Activated T-helper 1 cell treated with anti-CD3 and anti-CD28 coated beads, Interleukin-12 subunit alpha, Interleukin-12 subunit beta, Interleukin-2, Interleukin-4 antibody, amounts not matched to agents 30 ng/mL and 10 ng/mL and 1 ng/mL, durations not matched to agents 14 hours and 24 hours and 36 hours (primary cell): Measurements from ENCODE around the gene CPT1B. TPM values are rescaled to one million over a fixed set of nuclear protein-coding genes. Genes with fewer than 3 reads are reported as not detected.

Experiments used
- DNase-seq: peaks from one replicate; pipeline ENCODE4 v3.0.0; 2021; ENCODE audit warnings: low spot score
- H3K27ac Mint-ChIP-seq: one replicate; pipeline ENCODE4 v1.8.0; 2021; ENCODE audit warnings: mild to moderate bottlenecking, mixed read lengths
- H3K27me3 Mint-ChIP-seq: one replicate; pipeline ENCODE4 v1.8.0; 2022; ENCODE audit warnings: mild to moderate bottlenecking, moderate library complexity, mixed read lengths; ENCODE audit not compliant: insufficient read depth
- H3K36me3 Mint-ChIP-seq: one replicate; pipeline ENCODE4 v1.8.0; 2021; ENCODE audit warnings: low read depth, mixed read lengths
- H3K4me1 Mint-ChIP-seq: one replicate; pipeline ENCODE4 v1.8.0; 2021; ENCODE audit warnings: low read depth, mixed read lengths
- H3K4me3 Mint-ChIP-seq: one replicate; pipeline ENCODE4 v1.8.0; 2021; ENCODE audit warnings: mild to moderate bottlenecking, moderate library complexity, mixed read lengths
- H3K9me3 Mint-ChIP-seq: one replicate; pipeline ENCODE4 v1.8.0; 2021; ENCODE audit warnings: mixed read lengths
- intact Hi-C: fragments of 100-400 bp; cut with micrococcal nuclease; formaldehyde crosslinking; loops from one replicate; pipeline ENCODE4 v1.15.1; 2024
- total RNA-seq: library from RNA; stranded (reverse); gene quantifications from 2 replicates; pipeline ENCODE4 v1.2.3, GENCODE V29; 2022

CPT1B gene
- total RNA-seq, 1 donor from 2014 or later = 68.2 TPM

DNA sequence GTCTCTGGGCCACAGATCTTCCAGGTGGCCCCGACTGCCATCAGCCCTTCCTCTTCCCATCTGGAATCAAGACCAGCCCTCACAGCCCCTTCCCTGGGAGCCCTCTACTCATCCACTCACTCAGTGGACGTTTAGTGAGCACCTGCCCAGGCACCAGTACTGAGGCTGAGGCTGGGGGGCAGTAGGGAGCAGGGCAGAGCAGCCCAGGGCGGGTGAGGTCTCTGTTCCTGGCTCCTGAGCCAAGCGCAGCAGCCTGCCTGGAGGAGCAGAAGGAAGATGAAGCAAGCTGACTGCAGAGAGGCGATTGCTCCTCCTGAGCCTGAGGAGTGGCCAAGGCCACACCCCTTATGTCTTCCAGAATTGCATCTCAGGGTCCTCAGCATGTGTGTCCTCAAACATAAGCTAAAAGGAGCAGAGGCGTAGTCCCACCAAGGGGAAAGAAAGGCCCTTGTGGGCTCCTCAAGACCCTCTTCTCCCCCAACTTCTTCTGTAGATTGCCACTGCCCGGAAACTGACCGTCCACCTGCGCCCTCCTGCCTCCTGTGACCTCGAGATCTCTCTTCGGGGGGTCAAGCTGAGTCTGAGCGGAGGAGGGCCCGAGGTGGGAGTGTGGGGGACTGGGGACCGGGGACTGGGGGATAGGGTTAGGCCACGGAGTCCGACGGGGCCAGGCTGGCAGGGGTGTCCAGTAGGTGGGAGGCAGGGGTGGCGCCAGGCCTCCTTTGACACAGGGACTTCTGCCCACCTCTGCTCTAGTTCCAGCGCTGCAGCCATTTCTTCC, 28.1 kb upstream of the CPT1B start:
- DNase-seq = no peak
- Mint-ChIP-seq H3K4me1 (no peaks in the 10 kb centered on the region), H3K27me3 (peaks cover 31% of the 10 kb centered on the region), H3K9me3 (no peaks in the 10 kb centered on the region), H3K4me3 (no peak overlapping the region), H3K36me3 (no peaks in the 10 kb centered on the region), H3K27ac (no peak overlapping the region)
- intact Hi-C loops = no loop called here

DNA sequence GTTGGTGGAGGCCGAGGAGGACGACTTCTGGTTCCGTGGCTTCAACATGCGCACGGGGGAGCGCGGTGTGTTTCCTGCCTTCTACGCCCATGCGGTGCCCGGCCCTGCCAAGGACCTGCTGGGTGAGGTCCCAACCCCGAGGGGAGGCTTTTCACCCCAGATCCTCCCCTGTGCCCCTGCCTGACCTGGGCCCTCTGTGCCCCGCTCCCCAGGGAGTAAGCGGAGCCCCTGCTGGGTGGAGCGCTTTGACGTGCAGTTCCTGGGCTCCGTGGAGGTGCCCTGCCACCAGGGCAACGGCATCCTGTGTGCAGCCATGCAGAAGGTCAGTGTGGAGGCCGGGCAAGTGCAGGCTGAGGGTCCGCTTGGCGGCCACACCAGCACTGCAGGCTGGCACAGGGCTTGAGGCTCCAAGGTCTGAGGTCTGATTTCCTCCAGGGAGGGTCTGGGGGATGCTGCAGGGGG, 27.4 kb upstream of the CPT1B start:
- H3K27ac Mint-ChIP-seq = no peak overlapping the region
- H3K9me3 Mint-ChIP-seq = no peaks in the 10 kb centered on the region
- H3K27me3 Mint-ChIP-seq = peaks cover 31% of the 10 kb centered on the region
- H3K4me1 Mint-ChIP-seq = no peaks in the 10 kb centered on the region
- H3K36me3 Mint-ChIP-seq = no peaks in the 10 kb centered on the region
- no peak overlapping the region for H3K4me3 Mint-ChIP-seq
- DNase-seq = no peak
- intact Hi-C loops = no loop called here

DNA sequence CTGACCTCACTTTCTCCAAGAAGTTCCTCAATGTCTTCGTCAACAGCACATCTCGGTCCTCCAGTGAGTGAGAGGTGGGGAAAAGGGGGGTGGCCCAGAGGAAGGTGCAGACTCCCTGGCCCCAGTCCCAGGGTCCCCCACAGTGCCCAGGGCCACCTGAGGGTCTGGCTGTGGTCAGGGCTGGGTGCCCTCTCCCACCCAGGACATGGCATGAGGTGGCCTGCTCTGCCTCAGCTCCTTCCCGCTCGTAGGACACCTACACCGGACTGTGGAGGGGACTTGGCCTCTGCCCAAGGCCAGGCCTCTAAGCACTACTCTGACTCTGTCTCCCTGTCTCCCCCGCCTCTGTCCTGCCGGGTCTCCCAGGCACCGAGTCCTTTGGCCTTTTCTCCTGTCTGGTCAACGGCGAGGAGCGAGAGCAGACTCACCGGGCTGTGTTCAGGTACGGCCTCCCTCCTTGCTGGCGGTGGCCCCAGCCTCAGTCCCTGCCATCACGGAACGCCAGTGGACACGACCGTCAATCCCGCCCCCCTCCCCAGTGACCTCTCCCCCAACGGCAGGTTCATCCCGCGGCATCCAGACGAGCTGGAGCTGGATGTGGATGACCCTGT, 26.9 kb upstream of the CPT1B start:
- no peak for DNase-seq
- Mint-ChIP-seq H3K9me3 (no peaks in the 10 kb centered on the region), H3K36me3 (no peaks in the 10 kb centered on the region), H3K4me1 (no peaks in the 10 kb centered on the region), H3K27me3 (peaks cover 31% of the 10 kb centered on the region), H3K27ac (no peak overlapping the region), H3K4me3 (no peak overlapping the region)
- intact Hi-C loops = no loop called here

DNA sequence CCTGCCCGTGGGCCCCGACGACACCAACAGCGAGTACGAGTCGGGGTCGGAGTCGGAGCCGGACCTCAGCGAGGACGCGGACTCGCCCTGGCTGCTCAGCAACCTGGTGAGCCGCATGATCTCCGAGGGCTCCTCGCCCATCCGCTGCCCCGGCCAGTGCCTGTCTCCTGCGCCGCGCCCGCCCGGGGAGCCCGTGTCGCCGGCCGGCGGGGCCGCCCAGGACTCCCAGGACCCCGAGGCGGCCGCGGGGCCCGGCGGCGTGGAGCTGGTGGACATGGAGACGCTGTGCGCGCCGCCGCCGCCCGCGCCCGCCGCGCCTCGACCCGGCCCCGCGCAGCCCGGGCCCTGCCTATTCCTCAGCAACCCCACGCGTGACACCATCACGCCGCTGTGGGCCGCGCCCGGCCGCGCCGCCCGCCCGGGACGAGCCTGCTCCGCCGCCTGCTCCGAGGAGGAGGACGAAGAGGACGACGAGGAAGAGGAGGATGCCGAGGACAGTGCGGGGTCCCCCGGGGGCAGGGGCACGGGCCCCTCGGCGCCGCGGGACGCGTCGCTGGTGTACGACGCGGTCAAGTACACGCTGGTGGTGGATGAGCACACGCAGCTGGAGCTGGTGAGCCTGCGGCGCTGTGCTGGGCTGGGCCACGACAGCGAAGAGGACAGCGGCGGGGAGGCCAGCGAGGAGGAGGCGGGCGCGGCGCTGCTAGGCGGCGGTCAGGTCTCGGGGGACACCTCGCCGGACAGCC, 26.2 kb upstream of the CPT1B start:
- no peak for DNase-seq
- intact Hi-C loops = no loop called here
- no peaks in the 10 kb centered on the region for H3K9me3 Mint-ChIP-seq
- no peaks in the 10 kb centered on the region for H3K4me1 Mint-ChIP-seq
- no peak overlapping the region for H3K27ac Mint-ChIP-seq
- peaks cover 4% of the 10 kb centered on the region for H3K36me3 Mint-ChIP-seq
- H3K27me3 Mint-ChIP-seq = peaks cover 36% of the 10 kb centered on the region
- H3K4me3 Mint-ChIP-seq = no peak overlapping the region

DNA sequence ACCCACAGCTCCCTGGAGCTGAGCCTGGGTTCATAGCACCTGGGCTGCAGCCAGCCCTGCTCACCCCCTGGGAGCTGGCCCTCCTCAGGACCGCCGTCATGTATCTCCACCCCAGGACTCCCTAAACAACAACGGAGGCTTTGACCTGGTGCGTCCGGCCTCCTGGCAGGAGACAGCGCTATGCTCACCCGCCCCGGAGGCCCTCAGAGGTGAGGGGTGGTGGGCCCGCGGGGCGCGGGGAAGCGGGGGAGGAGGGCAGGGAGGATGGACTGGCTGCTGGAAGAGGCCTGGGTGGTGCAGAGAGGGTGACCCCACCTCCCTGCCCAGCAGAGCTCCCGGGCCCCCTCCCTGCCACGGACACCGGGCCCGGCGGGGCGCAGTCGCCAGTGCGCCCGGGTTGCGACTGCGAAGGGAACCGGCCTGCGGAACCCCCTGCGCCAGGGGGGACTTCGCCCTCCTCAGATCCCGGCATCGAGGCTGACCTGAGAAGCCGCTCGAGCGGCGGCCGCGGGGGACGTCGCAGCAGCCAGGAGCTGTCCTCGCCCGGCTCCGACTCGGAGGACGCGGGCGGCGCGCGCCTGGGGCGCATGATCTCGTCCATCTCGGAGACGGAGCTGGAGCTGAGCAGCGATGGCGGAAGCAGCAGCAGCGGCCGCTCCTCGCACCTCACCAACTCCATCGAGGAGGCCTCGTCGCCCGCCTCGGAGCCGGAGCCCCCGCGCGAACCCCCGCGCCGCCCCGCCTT, 25.5 kb upstream of the CPT1B start:
- H3K27ac Mint-ChIP-seq = no peak overlapping the region
- no peak overlapping the region for H3K4me3 Mint-ChIP-seq
- no peaks in the 10 kb centered on the region for H3K4me1 Mint-ChIP-seq
- H3K27me3 Mint-ChIP-seq = peaks cover 38% of the 10 kb centered on the region
- no peaks in the 10 kb centered on the region for H3K9me3 Mint-ChIP-seq
- peaks cover 4% of the 10 kb centered on the region for H3K36me3 Mint-ChIP-seq
- no peak for DNase-seq
- intact Hi-C loops = no loop called here

DNA sequence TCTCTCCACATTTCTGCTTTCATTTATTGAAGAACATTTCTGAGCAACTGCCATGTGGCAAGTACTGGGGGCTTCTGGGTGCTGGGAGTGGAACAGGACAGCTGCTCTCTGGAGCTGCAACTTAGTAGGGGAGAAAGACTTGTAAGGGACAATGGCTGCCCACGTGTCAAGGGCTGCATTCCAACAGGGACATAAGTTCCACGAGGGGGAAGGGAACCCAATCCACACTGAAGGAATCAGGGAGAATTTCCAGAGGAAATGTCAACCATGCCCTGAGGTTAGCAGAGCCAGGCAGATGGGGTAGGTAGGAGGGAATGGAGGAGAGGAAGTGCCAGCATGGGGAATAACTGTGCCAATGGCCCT, 24.1 kb upstream of the CPT1B start:
- Mint-ChIP-seq H3K27me3 (peaks cover 43% of the 10 kb centered on the region), H3K4me3 (peak overlapping the region; percentile 52), H3K36me3 (peaks cover 4% of the 10 kb centered on the region), H3K9me3 (no peaks in the 10 kb centered on the region), H3K4me1 (no peaks in the 10 kb centered on the region), H3K27ac (no peak overlapping the region)
- intact Hi-C loops = no loop called here
- DNase-seq = no peak

DNA sequence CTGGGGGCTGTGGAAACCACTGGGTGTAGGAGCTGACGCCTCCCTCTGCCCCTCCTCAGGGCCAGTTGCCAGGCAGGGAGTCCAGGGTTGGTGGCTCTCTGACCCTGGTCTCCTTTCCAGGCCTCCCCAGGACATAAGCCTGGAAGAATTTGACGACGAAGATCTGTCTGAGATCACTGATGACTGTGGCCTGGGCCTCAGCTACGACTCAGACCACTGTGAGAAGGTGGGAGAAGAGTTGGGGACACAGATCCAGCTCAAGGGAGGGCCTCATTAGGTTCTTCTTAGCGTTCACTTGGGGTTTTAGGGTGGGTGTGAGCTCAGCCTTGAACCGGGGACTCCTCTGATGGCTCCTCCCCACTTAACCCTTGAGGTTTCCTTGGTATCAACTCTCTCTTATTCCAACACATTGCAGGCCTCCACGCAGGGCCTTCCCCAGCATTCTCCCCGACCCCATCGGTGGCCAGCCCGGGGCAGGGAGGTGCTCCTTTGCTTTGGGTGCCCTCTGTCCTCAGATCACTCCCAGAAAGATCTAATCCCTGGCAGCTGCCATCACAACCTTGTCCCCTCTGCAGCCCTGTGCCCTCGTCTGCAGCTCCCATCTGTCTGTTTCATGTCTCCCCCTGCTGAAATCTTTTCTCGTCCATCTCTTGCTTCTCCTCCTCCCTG, 23.6 kb upstream of the CPT1B start:
- no peaks in the 10 kb centered on the region for H3K4me1 Mint-ChIP-seq
- no peak overlapping the region for H3K27ac Mint-ChIP-seq
- H3K9me3 Mint-ChIP-seq = no peaks in the 10 kb centered on the region
- peaks cover 40% of the 10 kb centered on the region for H3K27me3 Mint-ChIP-seq
- peak overlapping the region; percentile 52 for H3K4me3 Mint-ChIP-seq
- H3K36me3 Mint-ChIP-seq = peaks cover 4% of the 10 kb centered on the region
- DNase-seq = no peak
- intact Hi-C loops = no loop called here

DNA sequence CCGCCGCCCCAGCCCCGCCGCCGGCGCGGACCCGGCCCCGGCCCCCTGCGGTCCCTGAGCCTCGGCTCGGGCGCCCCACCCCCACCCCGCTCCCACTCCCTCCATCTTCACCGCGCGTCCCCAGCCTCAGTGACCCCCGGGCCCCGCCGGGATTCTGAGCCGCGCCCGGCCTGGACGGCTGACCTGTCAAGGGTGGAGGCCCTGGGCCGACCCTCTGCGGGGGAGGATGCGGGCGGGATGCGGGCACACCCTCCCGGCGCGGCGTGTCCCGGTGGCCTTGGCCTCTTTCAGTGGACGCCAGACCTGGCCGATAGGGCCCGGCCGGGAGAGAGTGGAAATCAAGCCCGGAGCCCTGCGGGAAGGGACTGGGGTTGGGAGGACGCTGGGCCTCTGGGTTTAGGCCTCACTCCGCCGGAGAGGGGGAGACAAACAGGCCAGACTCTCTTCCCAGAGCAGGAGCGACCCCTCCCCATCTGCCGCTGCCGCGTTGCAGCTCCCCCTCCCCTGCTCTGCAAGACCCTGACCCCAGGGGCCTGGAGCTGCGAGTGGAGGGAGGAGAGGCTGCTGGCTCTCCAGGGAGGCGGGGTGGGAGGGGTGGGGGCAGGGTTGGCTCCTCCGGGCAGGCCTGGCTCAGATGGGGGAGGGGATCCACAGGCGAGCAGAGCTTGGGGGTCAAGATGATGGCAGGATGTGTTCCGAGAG, 22.9 kb upstream of the CPT1B start:
- no peaks in the 10 kb centered on the region for H3K9me3 Mint-ChIP-seq
- peaks cover 4% of the 10 kb centered on the region for H3K36me3 Mint-ChIP-seq
- peaks cover 36% of the 10 kb centered on the region for H3K27me3 Mint-ChIP-seq
- no peak overlapping the region for H3K27ac Mint-ChIP-seq
- intact Hi-C loops = no loop called here
- H3K4me1 Mint-ChIP-seq = no peaks in the 10 kb centered on the region
- H3K4me3 Mint-ChIP-seq = peak overlapping the region; percentile 52
- no peak for DNase-seq

DNA sequence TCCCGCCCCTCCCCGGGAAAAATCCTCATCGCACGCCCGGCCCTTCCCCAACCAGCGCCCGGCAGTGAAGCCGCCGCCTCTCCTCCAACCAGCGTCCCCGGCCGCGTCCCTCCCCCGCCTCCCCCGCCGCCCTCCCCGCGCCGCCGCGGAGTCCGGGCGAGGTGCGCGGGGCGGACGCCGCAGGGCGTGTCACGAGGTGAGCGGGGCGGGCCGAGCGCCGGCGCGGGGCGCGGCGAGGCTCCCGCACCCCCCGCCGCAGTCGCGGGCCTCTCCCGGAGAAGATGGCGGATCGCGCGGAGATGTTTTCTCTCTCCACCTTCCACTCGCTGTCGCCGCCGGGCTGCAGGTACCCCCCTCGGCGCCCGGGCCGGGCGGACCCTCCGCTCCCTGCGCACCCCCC, 22.3 kb upstream of the CPT1B start, which contains the start of gene MAPK8IP2:
TSS of gene MAPK8IP2 (plus strand) at position 256 of the 400 bp plus-strand sequence. CDS start at position 282, 26 bp downstream.
- peak within 1 kb of the TSS; percentile 52 for H3K4me3 Mint-ChIP-seq
- H3K27ac Mint-ChIP-seq = no peak within 1 kb of the TSS
- DNase-seq = no peak

DNA sequence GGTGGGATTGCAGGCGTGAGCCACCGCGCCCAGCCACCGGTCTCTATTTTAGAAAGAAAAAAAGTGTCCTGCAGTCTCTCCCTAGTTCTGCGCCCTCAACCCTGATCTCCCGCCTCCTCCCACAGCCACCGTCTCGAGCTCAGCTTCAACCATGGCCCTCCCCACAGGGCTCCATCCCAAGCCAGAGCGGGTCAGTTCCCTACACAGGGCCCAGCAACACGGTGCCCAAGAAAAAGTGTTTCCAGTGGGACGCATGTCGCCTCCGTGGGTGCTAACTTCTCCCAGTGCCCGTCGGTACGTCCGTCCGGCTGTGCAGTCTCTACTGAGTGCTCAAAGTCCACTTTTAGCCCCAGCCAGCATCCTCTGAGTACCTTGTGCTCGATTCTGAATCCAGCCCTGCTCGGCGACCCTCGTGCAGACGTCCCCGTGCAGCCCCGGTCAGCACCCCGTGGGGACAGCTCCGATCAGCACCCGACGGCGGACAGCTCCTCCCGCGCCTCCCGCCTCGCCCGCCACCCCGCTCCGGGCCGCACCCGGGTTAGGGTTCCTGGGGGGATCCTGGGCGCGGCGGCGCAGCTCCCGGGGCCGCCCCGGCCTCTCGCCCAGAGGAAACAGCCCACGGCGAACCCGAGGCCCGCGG, 21.7 kb upstream of the CPT1B start:
- intact Hi-C loops = no loop called here
- Mint-ChIP-seq H3K27ac (no peak overlapping the region), H3K4me3 (peak overlapping the region; percentile 25), H3K27me3 (peaks cover 36% of the 10 kb centered on the region), H3K9me3 (no peaks in the 10 kb centered on the region), H3K4me1 (no peaks in the 10 kb centered on the region), H3K36me3 (peaks cover 4% of the 10 kb centered on the region)
- DNase-seq = peak; percentile 57

More for the DNA sequence above, 22.3 kb upstream of the CPT1B start, which contains the start of gene MAPK8IP2:
- intact Hi-C loops = no loop called here
- no peaks in the 10 kb centered on the region for H3K9me3 Mint-ChIP-seq
- no peaks in the 10 kb centered on the region for H3K4me1 Mint-ChIP-seq
- peaks cover 4% of the 10 kb centered on the region for H3K36me3 Mint-ChIP-seq
- H3K27me3 Mint-ChIP-seq = peaks cover 36% of the 10 kb centered on the region

DNA sequence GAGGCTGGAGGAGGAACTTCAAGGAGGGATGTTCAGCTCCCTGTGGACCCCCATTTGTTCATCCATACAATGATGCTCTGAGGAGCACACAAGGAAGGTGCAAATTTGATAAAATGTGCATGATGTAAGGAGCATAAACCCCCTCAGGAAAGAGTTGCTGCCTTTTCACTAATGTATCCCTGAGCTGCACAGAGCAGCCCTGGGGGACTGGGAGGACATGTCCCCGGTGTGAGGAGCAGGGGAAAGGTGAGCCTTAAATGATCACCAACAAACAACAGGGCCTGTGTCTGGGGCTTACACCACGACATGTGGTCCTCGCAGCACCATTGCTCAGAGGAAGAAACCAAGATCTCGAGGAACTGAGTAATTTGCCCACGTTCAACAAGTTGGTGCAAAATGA, 18.9 kb upstream of the CPT1B start:
- no peak overlapping the region for H3K4me3 Mint-ChIP-seq
- DNase-seq = no peak
- intact Hi-C loops = no loop called here
- no peak overlapping the region for H3K27ac Mint-ChIP-seq
- H3K27me3 Mint-ChIP-seq = peaks cover 23% of the 10 kb centered on the region
- no peaks in the 10 kb centered on the region for H3K4me1 Mint-ChIP-seq
- peaks cover 4% of the 10 kb centered on the region for H3K36me3 Mint-ChIP-seq
- H3K9me3 Mint-ChIP-seq = no peaks in the 10 kb centered on the region
